Measurements from ENCODE around the gene MAPRE2. TPM values are rescaled to one million over a fixed set of nuclear protein-coding genes. Genes with fewer than 3 reads are reported as not detected.

The MAPRE2 gene
- total RNA-seq, 1 donor from 2014 or later, result 9.4 TPM

DNA sequence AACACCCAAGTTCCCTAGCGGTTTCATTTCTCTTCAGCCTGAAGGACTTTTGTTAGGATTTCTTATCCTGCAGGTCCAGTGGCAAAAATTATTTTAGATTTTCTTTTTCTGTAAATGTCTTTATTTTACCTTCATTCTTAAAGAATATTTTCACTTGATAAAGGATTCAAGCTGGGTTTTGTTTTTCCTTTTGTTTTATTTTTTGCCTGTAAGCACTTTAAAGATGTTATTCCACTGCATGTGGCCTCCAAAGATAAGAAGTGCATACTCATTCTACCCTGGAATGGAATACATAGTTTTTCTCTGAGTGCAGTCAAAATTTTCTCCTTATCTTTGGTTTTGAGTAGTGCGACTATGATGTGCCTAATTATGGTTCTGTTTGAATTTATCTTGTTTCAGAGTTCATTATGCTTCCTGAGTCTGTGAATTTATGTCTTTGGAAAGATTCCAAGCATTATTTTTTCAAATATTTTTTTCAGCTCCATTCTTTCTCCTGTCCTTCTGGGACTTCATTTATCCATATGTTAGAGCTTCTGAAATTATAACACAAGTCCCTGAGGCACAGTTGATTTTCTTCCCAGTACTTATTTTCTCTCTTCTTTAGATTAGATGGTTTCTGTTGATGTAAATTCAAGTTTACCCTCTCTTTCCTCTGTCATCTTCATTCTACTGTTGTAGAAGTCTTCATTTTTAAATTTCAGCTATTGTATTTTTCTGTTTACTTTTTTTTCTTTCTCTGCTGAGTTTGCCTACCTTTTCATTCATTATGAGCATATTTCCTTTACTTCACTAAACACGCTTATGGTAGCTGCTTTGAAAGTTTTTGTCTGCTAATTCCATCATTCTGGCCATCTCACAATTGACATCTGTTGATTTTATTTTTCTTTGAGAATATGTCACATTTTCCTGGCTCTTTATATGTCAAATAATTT is 69.6 kb downstream of the MAPRE2 start:
- H3K9ac ChIP-seq (ENCODE audit: low read depth in 1 of 3, low read length in 3 of 3), result no peak overlapping the region
- H3K9me3 ChIP-seq (ENCODE audit: control insufficient read depth in 3 of 3, low read length in 3 of 3), result no peaks in the 10 kb centered on the region
- H3K27me3 ChIP-seq (ENCODE audit: control insufficient read depth in 3 of 3, insufficient read depth in 3 of 3, low read length in 3 of 3), result no peaks in the 10 kb centered on the region
- H3K4me3 ChIP-seq (ENCODE audit: low read length in 3 of 3), result no peak overlapping the region
- H3K4me1 ChIP-seq (ENCODE audit: control insufficient read depth in 3 of 3, insufficient read depth in 3 of 3, low read length in 3 of 3), result no peaks in the 10 kb centered on the region
- H3K27ac ChIP-seq (ENCODE audit: low read depth, low read length), result no peak overlapping the region
- no peaks in the 10 kb centered on the region for H3K36me3 ChIP-seq (ENCODE audit: control insufficient read depth in 3 of 3, insufficient read depth in 3 of 3, low read length in 3 of 3)

- no peaks in the 10 kb centered on the region for H3K9me3 ChIP-seq (ENCODE audit: control insufficient read depth in 3 of 3, low read length in 3 of 3)
- H3K4me1 ChIP-seq (ENCODE audit: control insufficient read depth in 3 of 3, insufficient read depth in 3 of 3, low read length in 3 of 3), result peaks cover 9 to 14% (median 10%) of the 10 kb centered on the region in 3 donors
- H3K9ac ChIP-seq (ENCODE audit: low read depth in 1 of 3, low read length in 3 of 3), result no peak overlapping the region
Measured at GRCh38 chr18:35112696-35113095, 71.5 kb downstream of the MAPRE2 start.

DNA sequence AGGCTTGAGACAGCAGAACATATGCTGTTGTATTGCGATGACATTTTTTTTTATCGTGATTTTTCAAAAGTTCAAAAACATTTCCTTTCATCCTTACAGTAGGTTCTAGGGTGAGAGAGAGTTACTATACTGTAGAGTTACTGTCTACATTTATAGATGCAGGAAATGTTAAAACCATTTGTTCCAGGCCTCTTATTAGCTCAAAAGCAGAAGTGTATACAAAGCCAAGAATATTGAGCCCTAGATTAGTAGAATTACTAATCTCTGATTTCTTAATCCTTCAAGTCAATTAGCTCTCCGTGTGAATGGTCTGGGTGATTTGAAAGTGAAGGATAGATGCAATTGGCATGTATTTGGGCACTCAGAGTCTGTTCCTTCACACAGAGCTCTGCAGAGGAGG is 73.1 kb downstream of the MAPRE2 start:
- Histone ChIP-seq H3K9me3 (ENCODE audit: control insufficient read depth in 3 of 3, low read length in 3 of 3) (no peaks in the 10 kb centered on the region), H3K4me3 (ENCODE audit: low read length in 3 of 3) (no peak overlapping the region), H3K4me1 (ENCODE audit: control insufficient read depth in 3 of 3, insufficient read depth in 3 of 3, low read length in 3 of 3) (peaks cover 23 to 29% (median 25%) of the 10 kb centered on the region in 3 donors), H3K27ac (ENCODE audit: low read depth, low read length) (no peak overlapping the region), H3K9ac (ENCODE audit: low read depth in 1 of 3, low read length in 3 of 3) (no peak overlapping the region), H3K27me3 (ENCODE audit: control insufficient read depth in 3 of 3, insufficient read depth in 3 of 3, low read length in 3 of 3) (no peaks in the 10 kb centered on the region), H3K36me3 (ENCODE audit: control insufficient read depth in 3 of 3, insufficient read depth in 3 of 3, low read length in 3 of 3) (no peaks in the 10 kb centered on the region)

More at GRCh38 chr18:35112696-35113095, 71.5 kb downstream of the MAPRE2 start:
- Histone ChIP-seq H3K36me3 (ENCODE audit: control insufficient read depth in 3 of 3, insufficient read depth in 3 of 3, low read length in 3 of 3) (no peaks in the 10 kb centered on the region), H3K27me3 (ENCODE audit: control insufficient read depth in 3 of 3, insufficient read depth in 3 of 3, low read length in 3 of 3) (no peaks in the 10 kb centered on the region), H3K27ac (ENCODE audit: low read depth, low read length) (no peak overlapping the region), H3K4me3 (ENCODE audit: low read length in 3 of 3) (no peak overlapping the region)

DNA sequence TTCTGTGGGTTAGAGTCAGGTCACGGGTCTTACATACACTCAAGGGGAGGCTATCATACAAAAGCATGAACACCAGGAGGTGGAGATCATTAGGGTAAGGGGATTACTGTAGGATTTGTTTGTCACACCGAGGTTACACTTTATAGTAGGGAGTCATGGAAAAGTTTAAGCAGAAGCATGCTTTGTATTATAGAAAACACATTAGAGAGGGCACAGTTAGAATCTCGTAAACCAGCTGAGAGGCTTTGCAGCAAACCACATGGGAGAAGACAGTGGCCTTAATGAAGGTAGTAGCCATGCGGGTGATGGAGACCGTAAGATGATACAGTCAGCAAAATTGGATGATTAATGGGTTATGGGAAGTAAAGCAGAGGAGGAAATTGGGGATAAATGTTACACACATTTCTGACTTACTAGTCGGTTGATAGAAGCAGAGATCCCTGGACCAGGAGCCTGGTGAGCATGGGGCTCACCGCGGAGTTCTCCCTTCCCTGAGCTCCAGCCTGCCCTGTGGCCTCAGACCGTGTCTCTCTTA is 75.6 kb downstream of the MAPRE2 start:
- no peak overlapping the region for H3K4me3 ChIP-seq (ENCODE audit: low read length in 3 of 3)
- no peaks in the 10 kb centered on the region for H3K36me3 ChIP-seq (ENCODE audit: control insufficient read depth in 3 of 3, insufficient read depth in 3 of 3, low read length in 3 of 3)
- H3K9ac ChIP-seq (ENCODE audit: low read depth in 1 of 3, low read length in 3 of 3), result peak overlapping the region in 1 of 3 donors; percentile 17
- H3K4me1 ChIP-seq (ENCODE audit: control insufficient read depth in 3 of 3, insufficient read depth in 3 of 3, low read length in 3 of 3), result peaks cover 35 to 52% (median 44%) of the 10 kb centered on the region in 3 donors
- H3K9me3 ChIP-seq (ENCODE audit: control insufficient read depth in 3 of 3, low read length in 3 of 3), result no peaks in the 10 kb centered on the region
- peak overlapping the region; percentile 84 for H3K27ac ChIP-seq (ENCODE audit: low read depth, low read length)
- H3K27me3 ChIP-seq (ENCODE audit: control insufficient read depth in 3 of 3, insufficient read depth in 3 of 3, low read length in 3 of 3), result no peaks in the 10 kb centered on the region

DNA sequence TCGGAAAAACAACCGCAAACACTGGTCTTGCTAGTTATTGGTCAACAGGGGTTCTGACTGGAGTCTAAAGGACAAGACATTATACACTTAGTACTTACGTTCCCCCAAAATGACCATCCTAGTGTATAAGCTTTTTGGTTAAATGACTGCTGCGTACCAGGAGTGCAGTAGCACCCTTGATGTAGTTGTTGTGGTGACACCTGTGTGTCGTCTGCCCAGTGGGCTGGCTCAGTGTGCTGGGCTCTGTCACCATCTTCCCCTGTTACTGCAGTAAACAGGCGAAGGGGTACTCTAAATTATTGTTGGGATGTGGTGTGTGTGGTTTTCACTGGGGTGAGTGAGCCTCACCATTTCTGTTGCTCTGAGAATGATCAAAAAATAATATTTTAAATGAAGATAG is 76.2 kb downstream of the MAPRE2 start:
- Histone ChIP-seq H3K36me3 (ENCODE audit: control insufficient read depth in 3 of 3, insufficient read depth in 3 of 3, low read length in 3 of 3) (no peaks in the 10 kb centered on the region), H3K4me1 (ENCODE audit: control insufficient read depth in 3 of 3, insufficient read depth in 3 of 3, low read length in 3 of 3) (peaks cover 36 to 52% (median 47%) of the 10 kb centered on the region in 3 donors), H3K9me3 (ENCODE audit: control insufficient read depth in 3 of 3, low read length in 3 of 3) (no peaks in the 10 kb centered on the region), H3K4me3 (ENCODE audit: low read length in 3 of 3) (peak overlapping the region in 1 of 3 donors; percentile 36), H3K9ac (ENCODE audit: low read depth in 1 of 3, low read length in 3 of 3) (peak overlapping the region; percentile 17 to 85 (median 44)), H3K27me3 (ENCODE audit: control insufficient read depth in 3 of 3, insufficient read depth in 3 of 3, low read length in 3 of 3) (no peaks in the 10 kb centered on the region), H3K27ac (ENCODE audit: low read depth, low read length) (peak overlapping the region; percentile 84)

DNA sequence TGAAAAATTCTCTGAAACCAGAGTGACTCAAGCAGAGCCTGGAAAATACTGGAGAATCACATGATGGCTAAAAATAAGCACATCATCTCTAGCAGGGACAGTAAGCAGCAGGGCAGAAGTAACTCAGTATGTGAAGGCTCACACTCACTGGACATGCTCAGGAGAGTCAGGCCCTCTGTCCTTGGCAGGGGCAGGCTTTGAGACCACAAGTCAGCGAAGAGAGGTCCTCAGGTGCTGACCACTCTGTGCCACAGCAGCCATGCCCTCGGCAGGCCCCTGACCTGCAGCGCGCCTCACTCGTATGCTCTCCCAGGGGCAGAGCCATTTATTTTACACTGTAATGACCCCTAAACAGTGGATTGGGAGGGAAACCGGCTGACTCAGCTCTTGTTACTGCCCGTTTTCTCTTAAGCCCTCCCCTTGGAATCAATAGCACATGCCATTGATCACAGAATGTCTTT is 76.8 kb downstream of the MAPRE2 start:
- peak overlapping the region; percentile 84 for H3K27ac ChIP-seq (ENCODE audit: low read depth, low read length)
- no peaks in the 10 kb centered on the region for H3K27me3 ChIP-seq (ENCODE audit: control insufficient read depth in 3 of 3, insufficient read depth in 3 of 3, low read length in 3 of 3)
- H3K4me3 ChIP-seq (ENCODE audit: low read length in 3 of 3), result peak overlapping the region; percentile 45 to 56 (median 53)
- H3K9ac ChIP-seq (ENCODE audit: low read depth in 1 of 3, low read length in 3 of 3), result peak overlapping the region; percentile 46 to 85 (median 75)
- H3K9me3 ChIP-seq (ENCODE audit: control insufficient read depth in 3 of 3, low read length in 3 of 3), result no peaks in the 10 kb centered on the region
- peaks cover 42 to 58% (median 53%) of the 10 kb centered on the region in 3 donors for H3K4me1 ChIP-seq (ENCODE audit: control insufficient read depth in 3 of 3, insufficient read depth in 3 of 3, low read length in 3 of 3)
- H3K36me3 ChIP-seq (ENCODE audit: control insufficient read depth in 3 of 3, insufficient read depth in 3 of 3, low read length in 3 of 3), result no peaks in the 10 kb centered on the region

DNA sequence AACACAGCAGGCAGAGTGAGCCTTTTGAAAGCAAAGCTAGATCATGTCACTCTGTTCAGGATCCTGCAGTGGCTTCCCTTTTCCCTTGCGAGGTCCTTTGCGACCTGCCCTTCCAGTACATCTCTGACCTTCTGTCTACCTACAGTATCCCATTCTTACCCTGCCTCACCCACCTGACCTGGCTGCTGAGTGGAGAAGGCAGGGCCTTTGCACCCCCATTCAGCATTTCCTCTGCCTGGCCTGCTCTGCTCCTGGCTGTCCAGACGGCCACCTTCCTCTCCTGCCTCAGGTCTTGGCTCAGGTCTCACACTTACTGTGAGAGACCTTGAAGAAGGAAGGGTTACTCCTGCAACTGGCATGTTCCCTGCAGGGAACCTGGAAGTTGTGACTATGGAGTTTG is 77.4 kb downstream of the MAPRE2 start:
- Histone ChIP-seq H3K9ac (ENCODE audit: low read depth in 1 of 3, low read length in 3 of 3) (peak overlapping the region in 2 of 3 donors; percentile 75 to 85), H3K4me3 (ENCODE audit: low read length in 3 of 3) (peak overlapping the region in 2 of 3 donors; percentile 22 to 56), H3K4me1 (ENCODE audit: control insufficient read depth in 3 of 3, insufficient read depth in 3 of 3, low read length in 3 of 3) (peaks cover 42 to 64% (median 59%) of the 10 kb centered on the region in 3 donors), H3K9me3 (ENCODE audit: control insufficient read depth in 3 of 3, low read length in 3 of 3) (no peaks in the 10 kb centered on the region), H3K27ac (ENCODE audit: low read depth, low read length) (peak overlapping the region; percentile 84), H3K36me3 (ENCODE audit: control insufficient read depth in 3 of 3, insufficient read depth in 3 of 3, low read length in 3 of 3) (no peaks in the 10 kb centered on the region), H3K27me3 (ENCODE audit: control insufficient read depth in 3 of 3, insufficient read depth in 3 of 3, low read length in 3 of 3) (no peaks in the 10 kb centered on the region)

- no peaks in the 10 kb centered on the region for H3K27me3 ChIP-seq (ENCODE audit: control insufficient read depth in 3 of 3, insufficient read depth in 3 of 3, low read length in 3 of 3)
- peaks cover 47 to 74% (median 67%) of the 10 kb centered on the region in 3 donors for H3K4me1 ChIP-seq (ENCODE audit: control insufficient read depth in 3 of 3, insufficient read depth in 3 of 3, low read length in 3 of 3)
- no peak overlapping the region for H3K9ac ChIP-seq (ENCODE audit: low read depth in 1 of 3, low read length in 3 of 3)
- H3K4me3 ChIP-seq (ENCODE audit: low read length in 3 of 3), result no peak overlapping the region
- H3K27ac ChIP-seq (ENCODE audit: low read depth, low read length), result no peak overlapping the region
- H3K9me3 ChIP-seq (ENCODE audit: control insufficient read depth in 3 of 3, low read length in 3 of 3), result no peaks in the 10 kb centered on the region
- H3K36me3 ChIP-seq (ENCODE audit: control insufficient read depth in 3 of 3, insufficient read depth in 3 of 3, low read length in 3 of 3), result no peaks in the 10 kb centered on the region
Measured at GRCh38 chr18:35121038-35121437, 79.8 kb downstream of the MAPRE2 start.

DNA sequence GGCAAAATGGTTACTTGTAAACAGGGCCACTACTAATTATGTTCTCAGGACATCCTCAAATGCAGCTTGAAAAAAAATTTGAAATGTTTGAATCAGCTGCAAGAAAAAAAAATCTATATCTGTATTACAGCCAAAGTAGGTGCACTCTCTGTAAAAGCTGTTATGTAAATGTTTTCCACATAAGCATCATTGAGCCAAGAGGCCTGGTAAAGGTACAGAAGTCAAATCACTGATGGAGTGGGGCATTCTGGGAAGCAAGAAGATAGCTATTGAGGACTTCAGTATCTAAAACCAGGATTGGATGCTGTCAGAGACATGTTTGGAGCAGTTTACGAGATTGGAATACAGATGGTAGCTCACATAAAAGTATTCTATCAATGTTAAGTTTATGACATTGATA is 80.3 kb downstream of the MAPRE2 start:
- H3K4me3 ChIP-seq (ENCODE audit: low read length in 3 of 3), result no peak overlapping the region
- no peak overlapping the region for H3K9ac ChIP-seq (ENCODE audit: low read depth in 1 of 3, low read length in 3 of 3)
- peaks cover 0 to 1% (median 0%) of the 10 kb centered on the region in 3 donors for H3K36me3 ChIP-seq (ENCODE audit: control insufficient read depth in 3 of 3, insufficient read depth in 3 of 3, low read length in 3 of 3)
- H3K9me3 ChIP-seq (ENCODE audit: control insufficient read depth in 3 of 3, low read length in 3 of 3), result no peaks in the 10 kb centered on the region
- H3K27me3 ChIP-seq (ENCODE audit: control insufficient read depth in 3 of 3, insufficient read depth in 3 of 3, low read length in 3 of 3), result no peaks in the 10 kb centered on the region
- peaks cover 47 to 71% (median 65%) of the 10 kb centered on the region in 3 donors for H3K4me1 ChIP-seq (ENCODE audit: control insufficient read depth in 3 of 3, insufficient read depth in 3 of 3, low read length in 3 of 3)
- H3K27ac ChIP-seq (ENCODE audit: low read depth, low read length), result no peak overlapping the region

Measured in skeletal muscle tissue (tissue), 4 donors.